K562 (cell line): Measurements from ENCODE around the gene TTC27. TPM values are rescaled to one million over a fixed set of nuclear protein-coding genes. Genes with fewer than 3 reads are reported as not detected.

Source experiments
- ATAC-seq: fragments of 200-7000 bp; cut with Tn5 transposase; 3 replicates; pipeline ENCODE4 v1.9.1; 2020; ENCODE audit warnings: moderate library complexity
- BruUV-seq: library from RNA; stranded (reverse); fragments of 400-500 nt; replicated peaks from 2 replicates; lab custom pipeline; 2021; lab: Mats Ljungman, UMichigan
- CTCF ChIA-PET: fragments of 300-600 bp; formaldehyde crosslinking; extraction: SDS; loops from one replicate; lab custom pipeline; 2021; ENCODE audit warnings: low intra/inter-chr PET ratio; lab: Yijun Ruan, JAX
- POLR2A ChIA-PET: fragments of 300-600, 350-650 bp; sonication (Branson Sonifier 250); formaldehyde crosslinking; extraction: SDS; loops from one replicate; lab custom pipeline; 2021; ENCODE audit warnings: antibody characterized with exemption, inconsistent platforms; lab: Yijun Ruan, JAX
- DNase-seq, 4 experiments: peaks; one replicate each; pipeline versions ENCODE4 v3.0.0 to v3.0.0-alpha.2; 2011 to 2018; ENCODE audit warnings: low spot score in 3 of 4, mixed read lengths in 3 of 4; ENCODE audit errors: extremely low read depth in 1 of 4
- FAIRE-seq: peaks from 2 replicates; lab custom pipeline; 2011; peaks lifted over from hg19 to GRCh38; lab: Jason Lieb, UNC
- H2AFZ ChIP-seq: 2 replicates; pipeline ENCODE4 v1.6.0; 2011; ENCODE audit warnings: low read depth, low read length, control low read depth, inconsistent platforms
- H3K27ac ChIP-seq: fragments of 200-600 bp; 3 replicates; pipeline ENCODE4 v1.8.0; 2011; ENCODE audit warnings: low read depth, mild to moderate bottlenecking, control low read depth, inconsistent platforms, low read length, moderate library complexity, mixed read lengths; ENCODE audit errors: extremely low read depth
- H3K27me3 ChIP-seq, 2 experiments: fragments of 300-600 bp in 1 of 2; 2 replicates in 1 of 2; 3 replicates in 1 of 2; pipeline versions ENCODE4 v1.6.0 to v1.8.0; 2011; ENCODE audit warnings: inconsistent platforms in 2 of 2, low read length in 2 of 2, mild to moderate bottlenecking in 1 of 2, mixed read lengths in 1 of 2, moderate library complexity in 1 of 2; ENCODE audit not compliant: control insufficient read depth in 2 of 2, insufficient read depth in 2 of 2
- H3K36me3 ChIP-seq: fragments of 300-600 bp; 3 replicates; pipeline ENCODE4 v1.8.0; 2011; ENCODE audit warnings: mild to moderate bottlenecking, low read length, inconsistent platforms; ENCODE audit not compliant: control insufficient read depth, insufficient read depth
- H3K4me1 ChIP-seq, 2 experiments: fragments of 200-600 bp in 1 of 2; replicated peaks in 1 of 2; 2 replicates in 1 of 2; 3 replicates in 1 of 2; pipeline versions ENCODE4 v1.5.1 to v1.8.0; 2011; ENCODE audit warnings: inconsistent platforms in 2 of 2, low read length in 2 of 2, mild to moderate bottlenecking in 1 of 2, mixed read lengths in 1 of 2, moderate library complexity in 1 of 2; ENCODE audit not compliant: control insufficient read depth in 2 of 2, insufficient read depth in 2 of 2
- H3K4me2 ChIP-seq: 2 replicates; pipeline ENCODE4 v1.6.1; 2011; ENCODE audit warnings: low read length, control low read depth, inconsistent platforms, mixed read lengths; ENCODE audit not compliant: insufficient read depth
- H3K4me3 ChIP-seq: fragments of 200-600 bp; sonication (generic), shearing (Covaris generic); 2 replicates; pipeline ENCODE4 v1.5.1; 2016; ENCODE audit warnings: control low read depth, inconsistent platforms
- H3K79me2 ChIP-seq: fragments of 200-600 bp; 3 replicates; pipeline ENCODE4 v1.8.0; 2011; ENCODE audit warnings: low read length, inconsistent platforms; ENCODE audit not compliant: control insufficient read depth, insufficient read depth
- H3K9ac ChIP-seq, 2 experiments: 2 replicates each; pipeline versions ENCODE4 v1.6.0 to v1.6.1; 2011; ENCODE audit warnings: low read depth in 2 of 2, low read length in 2 of 2, control low read depth in 1 of 2, inconsistent platforms in 1 of 2, mild to moderate bottlenecking in 1 of 2, mixed read lengths in 1 of 2; ENCODE audit not compliant: insufficient read depth in 1 of 2
- H3K9me1 ChIP-seq: one replicate; pipeline ENCODE4 v1.6.0; 2011; ENCODE audit warnings: inconsistent platforms, mild to moderate bottlenecking, low read length, moderate library complexity; ENCODE audit not compliant: control insufficient read depth, insufficient read depth
- H3K9me3 ChIP-seq: replicated peaks from 2 replicates; pipeline ENCODE4 v1.5.1; 2011; ENCODE audit warnings: low read depth, low read length, inconsistent platforms; ENCODE audit not compliant: control insufficient read depth, insufficient read depth
- H4K20me1 ChIP-seq: replicated peaks from 2 replicates; pipeline ENCODE4 v1.6.1; 2011; ENCODE audit warnings: low read length, inconsistent platforms, mixed read lengths; ENCODE audit not compliant: control insufficient read depth, insufficient read depth
- ELF4 ChIP-seq: fragments of 450-650 bp; formaldehyde crosslinking; IDR thresholded peaks from 2 replicates; pipeline ENCODE4 v1.4.0; 2022; ENCODE audit warnings: missing genetic modification characterization
- GABPB2 ChIP-seq: fragments of 250-450 bp; sonication (Bioruptor Pico); conservative IDR thresholded peaks from 2 replicates; pipeline ENCODE4 v1.5.1; 2021; ENCODE audit warnings: mild to moderate bottlenecking
- MCM3 ChIP-seq: fragments of 450-650 bp; IDR thresholded peaks from 2 replicates; pipeline ENCODE4 v1.6.1; 2016
- NR2F6 ChIP-seq: fragments of 450-650 bp; formaldehyde crosslinking; IDR thresholded peaks from 2 replicates; pipeline ENCODE4 v1.4.0; 2020; ENCODE audit warnings: mild to moderate bottlenecking
- PTRF ChIP-seq: fragments of 450-650 bp; IDR thresholded peaks from 2 replicates; pipeline ENCODE4 v1.6.1; 2016; ENCODE audit warnings: mild to moderate bottlenecking, missing genetic modification characterization, missing compliant biosample characterization
- TAF9B ChIP-seq: fragments of 450-650 bp; IDR thresholded peaks from 2 replicates; pipeline ENCODE4 v1.6.1; 2018; ENCODE audit warnings: mild to moderate bottlenecking; ENCODE audit not compliant: partially characterized antibody
- ZFP36 ChIP-seq: fragments of 150-350 bp; IDR thresholded peaks from 2 replicates; pipeline ENCODE4 v1.6.1; 2018; ENCODE audit warnings: low read length, low read depth; ENCODE audit not compliant: partially characterized antibody
- ZKSCAN8 ChIP-seq: fragments of 200-800 bp; sonication (Bioruptor generic); IDR thresholded peaks from 2 replicates; pipeline ENCODE4 v1.6.1; 2016; ENCODE audit warnings: missing genetic modification characterization, missing compliant biosample characterization
- ZNF239 ChIP-seq: fragments of 250-450 bp; sonication (Bioruptor Pico); IDR thresholded peaks from 2 replicates; pipeline ENCODE4 v1.4.0; 2020; ENCODE audit warnings: mild to moderate bottlenecking
- WGBS: fragments of 100-300 bp; shearing (Covaris generic); methylation state at CpG from one replicate; pipeline ENCODE4 v1.1.6; 2016; ENCODE audit warnings: low coverage, mixed read lengths; ENCODE audit not compliant: insufficient coverage; ENCODE audit errors: missing lambda C conversion rate; 5-methylcytosine and 5-hydroxymethylcytosine counted together
- in situ Hi-C: fragments of 300-500 bp; cut with MboI; formaldehyde crosslinking; loops from 4 replicates; pipeline ENCODE4 v1.15.0; 2018; ENCODE audit warnings: inconsistent platforms, mixed read lengths
- intact Hi-C: fragments of 100-400 bp; cut with micrococcal nuclease; formaldehyde crosslinking; loops from 2 replicates; pipeline ENCODE4 v1.14.2; 2022
- polyA plus RNA-seq, 8 experiments: library from polyadenylated mRNA; depleted of rRNA in 4 of 8; stranded (reverse) in 5 of 8; unstranded in 3 of 8; fragments of >200 nt; fragmentation: Nextera tagmentation in 2 of 8; fragmentation: Illumina TruSeq in 1 of 8; extraction: Ambion mirVana in 2 of 8; extraction: Trizol in 1 of 8; gene quantifications; 2 replicates each; pipeline versions ENCODE4 v1.2.1 to v1.2.3, GENCODE V29; 2011 to 2014; ENCODE audit warnings: inconsistent platforms in 1 of 8, missing spikeins in 1 of 8
- total RNA-seq, 7 experiments: library from RNA; depleted of rRNA in 6 of 7; stranded (reverse); fragments of >200 nt in 6 of 7; fragmentation: Illumina TruSeq in 2 of 7; extraction: Trizol in 2 of 7; gene quantifications; 2 replicates each; pipeline versions ENCODE4 v1.2.1 to v1.2.3, GENCODE V29; 2011 to 2021; ENCODE audit warnings: low replicate concordance in 1 of 7
- TF ChIP-seq, protein P1 (sequence below): fragments of 450-650 bp; conservative IDR thresholded peaks from 2 replicates; pipeline ENCODE4 v1.6.1; 2016; ENCODE audit warnings: missing genetic modification characterization, low read depth, mild to moderate bottlenecking, control low read depth, missing compliant biosample characterization

TTC27 gene
- total and polyA plus RNA-seq, 9 of the 15 experiments (the other 6 are each of a cell fraction or from before 2014, with no cell fraction given) = 44.3 to 93.4 (median 57.3) TPM

DNA sequence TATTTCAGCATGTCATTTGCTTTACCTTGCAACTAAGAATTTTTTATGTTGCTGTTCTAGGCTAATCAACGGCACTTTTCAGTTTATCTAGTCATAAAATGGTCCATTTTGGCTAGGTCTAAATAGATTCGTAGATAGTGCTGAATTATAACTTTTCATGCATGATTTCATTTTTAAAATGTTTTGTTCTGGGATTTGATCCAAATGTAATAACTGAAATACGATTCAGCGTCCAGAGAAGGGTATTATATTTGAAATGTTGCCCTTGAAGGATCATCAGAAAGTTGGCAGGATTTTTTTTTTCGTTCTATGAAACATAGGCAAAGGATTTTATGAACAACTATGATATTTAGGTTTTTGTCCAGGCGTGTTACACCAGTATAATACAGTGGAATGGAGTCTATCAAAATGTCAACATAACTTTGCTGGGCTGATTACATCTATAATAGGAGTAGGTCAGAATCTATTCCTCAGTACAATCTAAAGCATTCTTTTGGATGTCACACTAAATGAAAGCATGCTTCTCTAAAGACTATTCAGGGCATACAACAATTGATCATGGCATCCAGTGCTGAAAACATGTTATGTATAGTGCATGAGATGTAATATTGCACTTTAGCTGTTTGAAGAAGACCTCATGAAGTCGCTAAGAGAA, 24.8 kb downstream of the TTC27 start:
- no peaks in the 10 kb centered on the region for H3K4me1 ChIP-seq
- no peaks in the 10 kb centered on the region for H3K79me2 ChIP-seq
- 85% methylated on average over 7 of the region's 7 CpGs for WGBS
- H3K4me2 ChIP-seq = no peak overlapping the region
- H4K20me1 ChIP-seq = no peaks in the 10 kb centered on the region
- no TSS peak for BruUV-seq
- H3K27ac ChIP-seq = no peak overlapping the region
- H3K36me3 ChIP-seq = peaks cover 60% of the 10 kb centered on the region
- no peak overlapping the region for H2AFZ ChIP-seq
- no peaks in the 10 kb centered on the region for H3K9me1 ChIP-seq
- FAIRE-seq = peak; percentile 23
- H3K9ac ChIP-seq = no peak overlapping the region
- H3K27me3 ChIP-seq = no peaks in the 10 kb centered on the region
- no peak for ATAC-seq
- ChIA-PET POLR2A (no interaction called here), CTCF (no interaction called here)
- H3K4me3 ChIP-seq = no peak overlapping the region
- in situ Hi-C loops = no loop called here
- no peak for DNase-seq
- TF ChIP-seq NR2F6 (CRISPR knock-in tag) = no peak
- no peak for TF ChIP-seq ZKSCAN8 (CRISPR knock-in tag)
- no peak for TF ChIP-seq PTRF (tag)
- no peak for TF ChIP-seq GABPB2 (CRISPR knock-in tag)
- TF ChIP-seq ZNF239 (CRISPR knock-in tag) = no peak
- TF ChIP-seq TAF9B = no peak
- TF ChIP-seq MCM3 = no peak
- TF ChIP-seq, protein P1, sequence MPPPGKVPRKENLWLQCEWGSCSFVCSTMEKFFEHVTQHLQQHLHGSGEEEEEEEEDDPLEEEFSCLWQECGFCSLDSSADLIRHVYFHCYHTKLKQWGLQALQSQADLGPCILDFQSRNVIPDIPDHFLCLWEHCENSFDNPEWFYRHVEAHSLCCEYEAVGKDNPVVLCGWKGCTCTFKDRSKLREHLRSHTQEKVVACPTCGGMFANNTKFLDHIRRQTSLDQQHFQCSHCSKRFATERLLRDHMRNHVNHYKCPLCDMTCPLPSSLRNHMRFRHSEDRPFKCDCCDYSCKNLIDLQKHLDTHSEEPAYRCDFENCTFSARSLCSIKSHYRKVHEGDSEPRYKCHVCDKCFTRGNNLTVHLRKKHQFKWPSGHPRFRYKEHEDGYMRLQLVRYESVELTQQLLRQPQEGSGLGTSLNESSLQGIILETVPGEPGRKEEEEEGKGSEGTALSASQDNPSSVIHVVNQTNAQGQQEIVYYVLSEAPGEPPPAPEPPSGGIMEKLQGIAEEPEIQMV (tag) = no peak
- no peak for TF ChIP-seq ELF4 (CRISPR knock-in tag)
- TF ChIP-seq ZFP36 = no peak
- intact Hi-C loops = no loop called here
- H3K9me3 ChIP-seq = no peaks in the 10 kb centered on the region
